GM18870 (cell line): Measurements from ENCODE around the gene SLC22A2.
"Not testable (repeated sequence)": the region's sequence is repeated elsewhere in the genome, so short reads cannot be mapped to it uniquely, and the experiment has no call there.

Source experiments
- ATAC-seq: cut with Tn5 transposase; IDR thresholded peaks from one replicate; pipeline ENCODE4 v1.9.1; 2021; ENCODE audit warnings: moderate library complexity; ENCODE audit not compliant: unreplicated experiment

The SLC22A2 gene

GRCh38 chr6:160258346-160259142 lies at the start of gene SLC22A2:
Gene SLC22A2, minus strand, starts transcription at chr6:160258821. Its CDS starts 64 bp downstream, at chr6:160258757.
- no peak for ATAC-seq

- ATAC-seq: no peak
These were observed 47.5 kb upstream of the SLC22A2 start for GRCh38 chr6:160305926-160306713.

- ATAC-seq: no peak
These were observed 45.2 kb upstream of the SLC22A2 start for GRCh38 chr6:160303806-160304205.

- not testable (repeated sequence) for ATAC-seq
These were observed 43.9 kb upstream of the SLC22A2 start for GRCh38 chr6:160302431-160303082.

GRCh38 chr6:160301339-160301738 lies 42.7 kb upstream of the SLC22A2 start:
- no peak for ATAC-seq

GRCh38 chr6:160300076-160300695 lies 41.6 kb upstream of the SLC22A2 start:
- ATAC-seq: no peak

- no peak for ATAC-seq
These were observed 40.9 kb upstream of the SLC22A2 start for GRCh38 chr6:160299559-160299958.

GRCh38 chr6:160298121-160298520 lies 39.5 kb upstream of the SLC22A2 start:
- no peak for ATAC-seq

- ATAC-seq: no peak
These were observed 38.7 kb upstream of the SLC22A2 start for GRCh38 chr6:160297310-160297709.

GRCh38 chr6:160293844-160294243 lies 35.2 kb upstream of the SLC22A2 start:
- no peak for ATAC-seq

- no peak for ATAC-seq
These were observed 27.0 kb upstream of the SLC22A2 start for GRCh38 chr6:160285541-160286105.

GRCh38 chr6:160284575-160284974 lies 26.0 kb upstream of the SLC22A2 start:
- no peak for ATAC-seq

- no peak for ATAC-seq
These were observed 23.8 kb upstream of the SLC22A2 start for GRCh38 chr6:160282444-160282843.

GRCh38 chr6:160279850-160280249 lies 21.2 kb upstream of the SLC22A2 start:
- no peak for ATAC-seq

- no peak for ATAC-seq
These were observed 20.2 kb upstream of the SLC22A2 start for GRCh38 chr6:160278786-160279310.

GRCh38 chr6:160278311-160278710 lies 19.7 kb upstream of the SLC22A2 start:
- ATAC-seq: no peak

GRCh38 chr6:160277546-160277945 lies 18.9 kb upstream of the SLC22A2 start:
- no peak for ATAC-seq

GRCh38 chr6:160277144-160277543 lies 18.5 kb upstream of the SLC22A2 start:
- no peak for ATAC-seq

GRCh38 chr6:160276126-160276525 lies 17.5 kb upstream of the SLC22A2 start:
- ATAC-seq: no peak

- ATAC-seq: no peak
These were observed 16.9 kb upstream of the SLC22A2 start for GRCh38 chr6:160275511-160276003.
